Measurements from ENCODE around the gene LIN37.
A peak's percentile ranks its signal among the peaks of the same experiment; 100 is the strongest.

The LIN37 gene, protein sequence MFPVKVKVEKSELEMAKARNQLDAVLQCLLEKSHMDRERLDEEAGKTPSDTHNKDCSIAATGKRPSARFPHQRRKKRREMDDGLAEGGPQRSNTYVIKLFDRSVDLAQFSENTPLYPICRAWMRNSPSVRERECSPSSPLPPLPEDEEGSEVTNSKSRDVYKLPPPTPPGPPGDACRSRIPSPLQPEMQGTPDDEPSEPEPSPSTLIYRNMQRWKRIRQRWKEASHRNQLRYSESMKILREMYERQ

DNA sequence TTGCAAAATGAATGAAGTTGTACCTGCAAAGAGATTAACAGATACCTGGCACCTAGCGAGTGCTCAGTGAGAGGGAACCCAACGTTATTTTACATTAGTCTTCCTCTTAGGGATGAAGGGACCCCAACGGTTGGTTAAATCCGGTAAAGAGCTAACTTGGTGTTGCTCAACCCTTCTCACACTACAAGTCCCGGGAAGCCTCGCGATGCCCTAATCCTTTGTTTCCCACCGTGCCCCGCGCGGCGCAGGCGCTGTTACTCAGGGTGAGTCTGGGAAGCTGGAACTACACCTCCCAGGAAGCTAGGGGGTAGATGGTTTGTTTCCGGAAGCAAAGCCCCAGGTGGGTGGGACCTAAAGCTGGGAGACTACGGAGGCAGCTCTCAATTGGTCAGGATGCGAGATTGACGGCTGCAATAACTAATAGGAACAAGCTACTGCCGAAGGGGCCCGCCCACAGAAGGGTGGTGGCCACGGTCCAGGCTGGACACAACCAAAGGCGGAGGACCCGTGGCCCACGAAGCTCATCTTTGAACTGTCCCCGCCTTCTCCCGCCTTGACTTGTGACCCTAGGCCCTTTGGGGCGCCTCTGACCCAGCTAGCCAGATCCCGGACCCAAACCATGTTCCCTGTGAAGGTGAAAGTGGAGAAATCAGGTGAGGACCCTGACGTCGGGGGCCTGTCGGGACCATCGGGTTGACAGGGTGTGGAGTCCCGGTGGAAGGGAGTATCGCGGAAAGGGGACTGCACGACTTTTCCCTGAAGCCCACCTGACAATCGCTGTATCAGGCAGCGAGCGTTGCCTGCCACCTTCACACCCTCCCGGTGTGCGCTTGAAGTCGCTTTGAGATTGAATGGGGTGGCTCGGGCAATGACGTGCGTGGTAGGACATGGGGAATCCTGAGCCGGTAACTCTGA, at the start of gene LIN37:
LIN37 (plus strand) TSS at position 471 of the 915 bp plus-strand sequence; CDS start at position 620, 149 bp downstream.
- H3K4me3 ChIP-seq, result peak within 1 kb of the TSS; percentile 65 to 92
- intact Hi-C loops (cut with DNase I; ENCODE audit: low total_unique reads), result no loop called here
- no peaks in the 10 kb centered on the region for H3K27me3 ChIP-seq
- H3K4me1 ChIP-seq, result peaks cover 0 to 47% (median 39%) of the 10 kb centered on the region in 4 donors
- peak; percentile 100 for DNase-seq
- no peaks in the 10 kb centered on the region for H3K9me3 ChIP-seq
- TF ChIP-seq, protein P1, sequence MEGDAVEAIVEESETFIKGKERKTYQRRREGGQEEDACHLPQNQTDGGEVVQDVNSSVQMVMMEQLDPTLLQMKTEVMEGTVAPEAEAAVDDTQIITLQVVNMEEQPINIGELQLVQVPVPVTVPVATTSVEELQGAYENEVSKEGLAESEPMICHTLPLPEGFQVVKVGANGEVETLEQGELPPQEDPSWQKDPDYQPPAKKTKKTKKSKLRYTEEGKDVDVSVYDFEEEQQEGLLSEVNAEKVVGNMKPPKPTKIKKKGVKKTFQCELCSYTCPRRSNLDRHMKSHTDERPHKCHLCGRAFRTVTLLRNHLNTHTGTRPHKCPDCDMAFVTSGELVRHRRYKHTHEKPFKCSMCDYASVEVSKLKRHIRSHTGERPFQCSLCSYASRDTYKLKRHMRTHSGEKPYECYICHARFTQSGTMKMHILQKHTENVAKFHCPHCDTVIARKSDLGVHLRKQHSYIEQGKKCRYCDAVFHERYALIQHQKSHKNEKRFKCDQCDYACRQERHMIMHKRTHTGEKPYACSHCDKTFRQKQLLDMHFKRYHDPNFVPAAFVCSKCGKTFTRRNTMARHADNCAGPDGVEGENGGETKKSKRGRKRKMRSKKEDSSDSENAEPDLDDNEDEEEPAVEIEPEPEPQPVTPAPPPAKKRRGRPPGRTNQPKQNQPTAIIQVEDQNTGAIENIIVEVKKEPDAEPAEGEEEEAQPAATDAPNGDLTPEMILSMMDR (IDR thresholded peaks at IDR 0.05), result peak in 1 of 2 experiments; percentile 43
- H3K27ac ChIP-seq, result peak within 1 kb of the TSS; percentile 82 to 91
- peaks cover under 1 to 18% (median 18%) of the 10 kb centered on the region in 3 donors for H3K36me3 ChIP-seq

DNA sequence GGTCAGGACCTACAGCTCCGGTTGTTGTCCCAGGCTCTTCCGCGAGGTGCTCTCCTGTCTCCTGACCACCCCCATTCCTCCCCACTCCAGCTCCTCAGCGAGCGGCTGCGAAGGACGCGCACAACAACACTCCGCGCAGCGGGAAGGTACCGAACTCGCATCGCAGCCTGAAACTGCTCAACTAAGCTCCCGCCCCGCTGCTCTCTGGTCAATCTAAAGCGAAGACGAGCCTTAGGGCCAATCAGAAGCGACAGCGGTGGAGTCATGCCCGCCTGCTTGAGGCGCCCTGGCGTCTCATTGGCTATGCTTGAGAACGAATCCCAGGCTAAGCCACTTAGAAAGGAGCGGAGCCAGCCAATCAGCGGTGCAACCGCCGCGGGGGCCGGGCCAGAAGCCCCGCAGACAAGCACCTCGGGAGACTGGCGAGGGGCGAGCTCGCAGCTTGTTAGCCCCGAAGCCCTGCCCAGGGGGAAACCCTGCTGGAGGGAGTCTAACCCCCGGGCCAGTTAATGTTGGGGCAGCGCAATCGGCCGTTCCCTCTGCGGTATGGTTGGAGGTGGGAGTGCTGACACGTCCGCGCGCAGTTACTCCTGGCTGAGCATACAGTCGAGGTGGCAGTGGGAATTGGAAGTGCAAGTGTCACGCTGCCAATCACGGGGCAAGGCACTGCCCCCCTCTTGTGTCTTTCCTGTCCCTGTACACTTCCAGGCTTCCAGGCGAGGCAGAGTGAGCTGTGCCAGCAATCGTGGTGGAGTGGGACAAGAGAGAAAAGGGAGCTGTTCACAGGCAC, 46.0 kb upstream of the LIN37 start:
- H3K4me3 ChIP-seq, result peak overlapping the region; percentile 55 to 59

DNA sequence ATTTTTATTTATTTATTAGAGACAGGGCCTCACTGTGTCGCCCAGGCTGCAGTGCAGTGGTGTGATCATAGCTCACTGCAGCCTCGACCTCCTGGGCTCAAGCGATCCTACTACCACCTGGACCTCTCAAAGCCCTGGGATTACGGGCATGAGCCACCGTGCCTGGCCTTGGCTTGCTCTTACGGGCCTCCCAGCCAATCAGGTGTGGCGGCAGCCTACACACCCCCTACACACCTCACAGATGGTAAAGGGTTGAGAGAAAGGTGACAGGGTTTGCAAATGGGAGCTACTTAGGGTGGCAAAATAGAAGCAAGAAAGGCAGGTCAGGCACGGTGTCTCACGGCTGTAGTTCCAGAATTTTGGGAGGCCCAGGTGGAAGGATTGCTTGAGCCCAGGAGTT, 45.0 kb upstream of the LIN37 start:
- H3K36me3 ChIP-seq, result no peaks in the 10 kb centered on the region
- DNase-seq, result no peak
- H3K9me3 ChIP-seq, result no peaks in the 10 kb centered on the region
- H3K4me1 ChIP-seq, result peaks cover 0 to 15% (median 11%) of the 10 kb centered on the region in 4 donors
- peaks cover 0 to 12% of the 10 kb centered on the region in 2 donors for H3K27me3 ChIP-seq
- TF ChIP-seq, protein P1 (IDR thresholded peaks at IDR 0.05), result no peak
- no peak overlapping the region for H3K27ac ChIP-seq
- intact Hi-C loops (cut with DNase I; ENCODE audit: low total_unique reads), result no loop called here
- no peak overlapping the region for H3K4me3 ChIP-seq

More for the DNA sequence above, 46.0 kb upstream of the LIN37 start:
- H3K4me1 ChIP-seq, result peaks cover 0 to 15% (median 11%) of the 10 kb centered on the region in 4 donors
- DNase-seq, result peak; percentile 94 to 95
- H3K36me3 ChIP-seq, result no peaks in the 10 kb centered on the region
- no peaks in the 10 kb centered on the region for H3K9me3 ChIP-seq
- peak overlapping the region in 1 of 2 donors; percentile 25 for H3K27ac ChIP-seq
- intact Hi-C loops (cut with DNase I; ENCODE audit: low total_unique reads), result no loop called here
- TF ChIP-seq, protein P1 (IDR thresholded peaks at IDR 0.05), result peak in 1 of 2 experiments; percentile 9
- H3K27me3 ChIP-seq, result peaks cover 0 to 13% of the 10 kb centered on the region in 2 donors

DNA sequence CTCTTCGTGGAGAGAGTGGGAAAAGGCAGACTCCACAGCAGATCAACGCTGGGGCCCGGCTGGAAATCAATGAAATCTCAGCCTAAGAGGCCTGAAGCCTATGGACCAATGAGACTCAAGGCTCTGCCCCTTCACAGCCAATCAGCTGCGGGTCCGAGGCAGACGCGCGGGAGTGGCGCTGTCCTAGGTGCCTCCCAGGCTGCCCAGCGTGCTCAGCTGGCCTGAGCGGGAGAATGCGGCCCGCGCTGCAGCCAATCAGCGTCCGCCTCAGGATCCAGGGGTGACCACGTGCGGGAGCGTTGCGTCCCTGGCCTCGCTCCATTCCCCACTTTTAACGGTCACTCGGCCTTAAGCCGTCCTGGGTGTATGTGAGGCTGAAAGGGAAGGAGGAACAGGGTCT, 44.2 kb upstream of the LIN37 start, which contains the start of gene ZBTB32:
ZBTB32 (plus strand) TSS at position 341 of the 400 bp plus-strand sequence. CDS start 10,069 bp downstream, outside the sequence.
- TF ChIP-seq, protein P1 (IDR thresholded peaks at IDR 0.05), result no peak
- H3K4me1 ChIP-seq, result peaks cover 0 to 15% (median 11%) of the 10 kb centered on the region in 4 donors
- DNase-seq, result no peak
- intact Hi-C loops (cut with DNase I; ENCODE audit: low total_unique reads), result no loop called here
- no peak within 1 kb of the TSS for H3K27ac ChIP-seq
- no peaks in the 10 kb centered on the region for H3K9me3 ChIP-seq
- no peak within 1 kb of the TSS for H3K4me3 ChIP-seq
- H3K36me3 ChIP-seq, result no peaks in the 10 kb centered on the region
- H3K27me3 ChIP-seq, result peaks cover 0 to 8% of the 10 kb centered on the region in 2 donors

DNA sequence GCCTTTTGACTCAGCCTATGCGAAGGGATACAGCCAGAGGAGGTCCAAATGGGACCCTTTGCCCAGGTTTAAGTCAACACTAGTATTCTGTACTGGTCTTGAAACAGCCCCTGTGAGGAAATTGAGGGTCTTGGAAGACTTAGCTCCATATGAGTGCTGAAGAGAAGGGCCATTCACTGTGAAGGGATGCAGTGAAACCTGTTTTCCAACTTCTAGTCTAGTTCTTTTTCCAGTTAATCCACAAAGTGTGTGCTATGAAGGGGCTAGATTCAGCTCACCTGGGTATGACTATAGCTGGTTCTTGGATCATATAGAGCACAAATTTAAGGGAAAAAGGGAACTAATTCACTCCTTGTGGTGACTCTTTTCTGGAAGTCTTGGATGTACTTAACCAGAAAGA, 40.0 kb upstream of the LIN37 start:
- intact Hi-C loops (cut with DNase I; ENCODE audit: low total_unique reads), result no loop called here
- H3K27ac ChIP-seq, result no peak overlapping the region
- H3K4me3 ChIP-seq, result no peak overlapping the region
- H3K27me3 ChIP-seq, result peaks cover 0 to 8% of the 10 kb centered on the region in 2 donors
- no peaks in the 10 kb centered on the region for H3K9me3 ChIP-seq
- H3K4me1 ChIP-seq, result peaks cover 0 to under 1% (median 0%) of the 10 kb centered on the region in 4 donors
- TF ChIP-seq, protein P1 (IDR thresholded peaks at IDR 0.05), result no peak
- H3K36me3 ChIP-seq, result no peaks in the 10 kb centered on the region
- no peak for DNase-seq
